HL-60 (cell line): ENCODE results near the gene NFIB.

ENCODE experiments used
- DNase-seq, 2 experiments: peaks; one replicate each; pipeline ENCODE4 v3.0.0-alpha.2; 2010 to 2020; ENCODE audit warnings: low read depth in 1 of 2, low spot score in 1 of 2
- H3K27ac ChIP-seq: fragments of 250-450 bp; sonication (Bioruptor Pico); replicated peaks from 2 replicates; pipeline ENCODE4 v1.5.1; 2020; ENCODE audit warnings: mild to moderate bottlenecking, moderate library complexity
- H3K27me3 ChIP-seq: fragments of 250-450 bp; sonication (Bioruptor Pico); 2 replicates; pipeline ENCODE4 v1.5.1; 2021; ENCODE audit warnings: mild to moderate bottlenecking, moderate library complexity; ENCODE audit not compliant: insufficient read depth, poor library complexity, severe bottlenecking
- H3K4me3 ChIP-seq: replicated peaks from 2 replicates; pipeline ENCODE4 v1.5.1; 2011; ENCODE audit warnings: mild to moderate bottlenecking, control low read depth, low read length; ENCODE audit not compliant: insufficient read depth
- GABPA ChIP-seq: IDR thresholded peaks from 2 replicates; pipeline ENCODE4 v1.6.1; 2012; ENCODE audit warnings: low read depth
- POLR2AphosphoS5 ChIP-seq: IDR thresholded peaks from 2 replicates; pipeline ENCODE4 v1.6.1; 2012; ENCODE audit warnings: low read depth
- SPI1 ChIP-seq: IDR thresholded peaks from 2 replicates; pipeline ENCODE4 v1.6.1; 2012; ENCODE audit warnings: low read depth, mild to moderate bottlenecking, borderline replicate concordance
- TF ChIP-seq, protein P1 (sequence below): IDR thresholded peaks from 2 replicates; pipeline ENCODE4 v1.6.1; 2012; ENCODE audit warnings: low read depth; ENCODE audit not compliant: insufficient replicate concordance
- TF ChIP-seq, protein P2 (sequence below): IDR thresholded peaks from one replicate; pipeline ENCODE4 v1.5.1; 2011; ENCODE audit warnings: low read length, control low read depth, inconsistent platforms; ENCODE audit not compliant: insufficient read depth

The NFIB gene

GRCh38 chr9:14344941-14345353, 31.0 kb upstream of the NFIB start:
- H3K4me3 ChIP-seq = no peak overlapping the region
- peaks cover 3% of the 10 kb centered on the region for H3K27me3 ChIP-seq
- no peak overlapping the region for H3K27ac ChIP-seq
- TF ChIP-seq SPI1 = no peak
- DNase-seq = no peak

- no peak for DNase-seq
- Histone ChIP-seq H3K4me3 (no peak overlapping the region), H3K27ac (no peak overlapping the region), H3K27me3 (no peaks in the 10 kb centered on the region)
- TF ChIP-seq GABPA = no peak
- TF ChIP-seq, protein P1, sequence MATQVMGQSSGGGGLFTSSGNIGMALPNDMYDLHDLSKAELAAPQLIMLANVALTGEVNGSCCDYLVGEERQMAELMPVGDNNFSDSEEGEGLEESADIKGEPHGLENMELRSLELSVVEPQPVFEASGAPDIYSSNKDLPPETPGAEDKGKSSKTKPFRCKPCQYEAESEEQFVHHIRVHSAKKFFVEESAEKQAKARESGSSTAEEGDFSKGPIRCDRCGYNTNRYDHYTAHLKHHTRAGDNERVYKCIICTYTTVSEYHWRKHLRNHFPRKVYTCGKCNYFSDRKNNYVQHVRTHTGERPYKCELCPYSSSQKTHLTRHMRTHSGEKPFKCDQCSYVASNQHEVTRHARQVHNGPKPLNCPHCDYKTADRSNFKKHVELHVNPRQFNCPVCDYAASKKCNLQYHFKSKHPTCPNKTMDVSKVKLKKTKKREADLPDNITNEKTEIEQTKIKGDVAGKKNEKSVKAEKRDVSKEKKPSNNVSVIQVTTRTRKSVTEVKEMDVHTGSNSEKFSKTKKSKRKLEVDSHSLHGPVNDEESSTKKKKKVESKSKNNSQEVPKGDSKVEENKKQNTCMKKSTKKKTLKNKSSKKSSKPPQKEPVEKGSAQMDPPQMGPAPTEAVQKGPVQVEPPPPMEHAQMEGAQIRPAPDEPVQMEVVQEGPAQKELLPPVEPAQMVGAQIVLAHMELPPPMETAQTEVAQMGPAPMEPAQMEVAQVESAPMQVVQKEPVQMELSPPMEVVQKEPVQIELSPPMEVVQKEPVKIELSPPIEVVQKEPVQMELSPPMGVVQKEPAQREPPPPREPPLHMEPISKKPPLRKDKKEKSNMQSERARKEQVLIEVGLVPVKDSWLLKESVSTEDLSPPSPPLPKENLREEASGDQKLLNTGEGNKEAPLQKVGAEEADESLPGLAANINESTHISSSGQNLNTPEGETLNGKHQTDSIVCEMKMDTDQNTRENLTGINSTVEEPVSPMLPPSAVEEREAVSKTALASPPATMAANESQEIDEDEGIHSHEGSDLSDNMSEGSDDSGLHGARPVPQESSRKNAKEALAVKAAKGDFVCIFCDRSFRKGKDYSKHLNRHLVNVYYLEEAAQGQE = no peak
- TF ChIP-seq, protein P2, sequence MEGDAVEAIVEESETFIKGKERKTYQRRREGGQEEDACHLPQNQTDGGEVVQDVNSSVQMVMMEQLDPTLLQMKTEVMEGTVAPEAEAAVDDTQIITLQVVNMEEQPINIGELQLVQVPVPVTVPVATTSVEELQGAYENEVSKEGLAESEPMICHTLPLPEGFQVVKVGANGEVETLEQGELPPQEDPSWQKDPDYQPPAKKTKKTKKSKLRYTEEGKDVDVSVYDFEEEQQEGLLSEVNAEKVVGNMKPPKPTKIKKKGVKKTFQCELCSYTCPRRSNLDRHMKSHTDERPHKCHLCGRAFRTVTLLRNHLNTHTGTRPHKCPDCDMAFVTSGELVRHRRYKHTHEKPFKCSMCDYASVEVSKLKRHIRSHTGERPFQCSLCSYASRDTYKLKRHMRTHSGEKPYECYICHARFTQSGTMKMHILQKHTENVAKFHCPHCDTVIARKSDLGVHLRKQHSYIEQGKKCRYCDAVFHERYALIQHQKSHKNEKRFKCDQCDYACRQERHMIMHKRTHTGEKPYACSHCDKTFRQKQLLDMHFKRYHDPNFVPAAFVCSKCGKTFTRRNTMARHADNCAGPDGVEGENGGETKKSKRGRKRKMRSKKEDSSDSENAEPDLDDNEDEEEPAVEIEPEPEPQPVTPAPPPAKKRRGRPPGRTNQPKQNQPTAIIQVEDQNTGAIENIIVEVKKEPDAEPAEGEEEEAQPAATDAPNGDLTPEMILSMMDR = no peak
- TF ChIP-seq POLR2AphosphoS5 = no peak
- TF ChIP-seq SPI1 = no peak
These were observed 30.1 kb upstream of the NFIB start for GRCh38 chr9:14344053-14344524.

DNA sequence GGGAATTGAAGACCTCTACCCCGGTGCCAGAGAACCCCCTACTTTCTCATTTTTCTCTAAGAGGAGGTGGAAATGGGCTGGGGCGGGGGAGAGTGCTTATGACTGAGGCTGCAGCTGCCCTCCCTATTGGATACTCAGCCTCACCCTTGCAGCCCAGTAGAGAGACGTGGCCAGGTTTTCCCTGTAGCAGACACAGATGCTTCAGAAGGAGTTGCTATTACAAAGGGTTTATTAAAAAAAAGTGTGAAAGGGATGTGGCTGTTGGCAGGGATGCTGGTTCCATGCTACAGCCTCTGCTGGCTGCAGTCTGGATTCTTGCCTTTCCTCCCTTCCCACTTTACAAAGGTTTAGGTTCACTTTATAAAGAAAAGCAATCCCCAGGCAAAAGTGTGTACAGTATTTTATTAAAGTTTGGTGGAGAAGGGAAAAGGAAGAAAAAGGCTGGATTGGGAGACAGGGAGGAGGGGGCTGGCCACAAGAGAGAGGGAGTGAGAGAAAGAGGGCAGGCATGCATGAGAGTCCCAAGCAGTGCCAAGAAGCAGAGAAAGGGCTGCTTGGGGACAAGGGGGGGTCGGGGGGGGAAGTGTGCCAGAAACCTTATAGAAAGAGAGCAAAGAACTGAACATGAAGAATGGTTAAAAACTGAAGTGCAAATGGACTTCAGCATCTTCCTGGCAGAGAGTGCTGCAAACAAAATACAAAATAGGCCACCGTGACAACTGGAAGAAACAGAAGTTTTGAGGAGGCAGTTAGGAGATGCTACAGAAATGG, 29.5 kb upstream of the NFIB start:
- no peak for DNase-seq
- no peaks in the 10 kb centered on the region for H3K27me3 ChIP-seq
- H3K27ac ChIP-seq = no peak overlapping the region
- TF ChIP-seq GABPA (no peak), SPI1 (no peak), POLR2AphosphoS5 (no peak)
- TF ChIP-seq, protein P2 = no peak
- TF ChIP-seq, protein P1 = no peak
- H3K4me3 ChIP-seq = no peak overlapping the region

DNA sequence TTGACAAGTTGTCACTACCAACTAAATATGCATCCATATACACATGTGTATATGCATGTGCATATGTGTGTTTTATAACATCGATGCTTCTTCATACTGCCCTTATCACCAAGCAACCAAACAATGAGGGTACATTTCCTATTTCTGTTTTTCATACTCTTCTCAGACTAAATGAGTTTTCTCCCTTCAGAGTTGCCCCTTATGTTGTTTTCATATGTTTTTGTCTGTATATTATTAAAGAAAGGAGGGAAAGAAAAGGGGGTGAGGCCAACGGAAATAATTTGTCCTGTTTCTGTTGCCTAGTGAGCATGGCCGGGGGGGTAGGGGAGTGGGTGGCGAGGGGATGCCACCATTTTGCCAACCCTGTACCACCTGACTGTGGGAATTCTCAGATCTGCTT, 28.8 kb upstream of the NFIB start:
- no peak for DNase-seq
- Histone ChIP-seq H3K27ac (no peak overlapping the region), H3K4me3 (no peak overlapping the region), H3K27me3 (no peaks in the 10 kb centered on the region)
- TF ChIP-seq SPI1 (no peak), POLR2AphosphoS5 (no peak), GABPA (no peak)
- TF ChIP-seq, protein P2 = no peak
- TF ChIP-seq, protein P1 = no peak
